Fibroblast of the aortic adventitia (primary cell): ENCODE measurements around the gene SH3D19. TPM values are rescaled to one million over a fixed set of nuclear protein-coding genes. Genes with fewer than 3 reads are reported as not detected.
"Not testable (repeated sequence)": the region's sequence is repeated elsewhere in the genome, so short reads cannot be mapped to it uniquely, and the experiment has no call there.

Source experiments
- DNase-seq: peaks from one replicate; pipeline ENCODE4 v3.0.0-alpha.2; 2010; ENCODE audit warnings: low read depth
- H3K4me3 ChIP-seq: 2 replicates; pipeline ENCODE4 v1.5.1; 2011; ENCODE audit warnings: low read depth, mild to moderate bottlenecking, control low read depth, low read length, moderate library complexity
- total RNA-seq: library from RNA; depleted of rRNA; stranded (reverse); fragments of >200 nt; gene quantifications from 2 replicates; pipeline ENCODE4 v1.2.3, GENCODE V29; 2012; ENCODE audit warnings: low replicate concordance
- TF ChIP-seq, protein P1 (sequence below): IDR thresholded peaks from 2 replicates; pipeline ENCODE4 v1.5.1; 2011; ENCODE audit warnings: mild to moderate bottlenecking, low read length, control low read depth, inconsistent platforms; ENCODE audit not compliant: insufficient read depth

The SH3D19 gene
- total RNA-seq, 1 donor = 95.9 TPM

- no peak overlapping the region for H3K4me3 ChIP-seq
- TF ChIP-seq, protein P1, sequence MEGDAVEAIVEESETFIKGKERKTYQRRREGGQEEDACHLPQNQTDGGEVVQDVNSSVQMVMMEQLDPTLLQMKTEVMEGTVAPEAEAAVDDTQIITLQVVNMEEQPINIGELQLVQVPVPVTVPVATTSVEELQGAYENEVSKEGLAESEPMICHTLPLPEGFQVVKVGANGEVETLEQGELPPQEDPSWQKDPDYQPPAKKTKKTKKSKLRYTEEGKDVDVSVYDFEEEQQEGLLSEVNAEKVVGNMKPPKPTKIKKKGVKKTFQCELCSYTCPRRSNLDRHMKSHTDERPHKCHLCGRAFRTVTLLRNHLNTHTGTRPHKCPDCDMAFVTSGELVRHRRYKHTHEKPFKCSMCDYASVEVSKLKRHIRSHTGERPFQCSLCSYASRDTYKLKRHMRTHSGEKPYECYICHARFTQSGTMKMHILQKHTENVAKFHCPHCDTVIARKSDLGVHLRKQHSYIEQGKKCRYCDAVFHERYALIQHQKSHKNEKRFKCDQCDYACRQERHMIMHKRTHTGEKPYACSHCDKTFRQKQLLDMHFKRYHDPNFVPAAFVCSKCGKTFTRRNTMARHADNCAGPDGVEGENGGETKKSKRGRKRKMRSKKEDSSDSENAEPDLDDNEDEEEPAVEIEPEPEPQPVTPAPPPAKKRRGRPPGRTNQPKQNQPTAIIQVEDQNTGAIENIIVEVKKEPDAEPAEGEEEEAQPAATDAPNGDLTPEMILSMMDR = no peak
- no peak for DNase-seq
Measured at GRCh38 chr4:151323667-151324066, 1.7 kb downstream of the SH3D19 start.

DNA sequence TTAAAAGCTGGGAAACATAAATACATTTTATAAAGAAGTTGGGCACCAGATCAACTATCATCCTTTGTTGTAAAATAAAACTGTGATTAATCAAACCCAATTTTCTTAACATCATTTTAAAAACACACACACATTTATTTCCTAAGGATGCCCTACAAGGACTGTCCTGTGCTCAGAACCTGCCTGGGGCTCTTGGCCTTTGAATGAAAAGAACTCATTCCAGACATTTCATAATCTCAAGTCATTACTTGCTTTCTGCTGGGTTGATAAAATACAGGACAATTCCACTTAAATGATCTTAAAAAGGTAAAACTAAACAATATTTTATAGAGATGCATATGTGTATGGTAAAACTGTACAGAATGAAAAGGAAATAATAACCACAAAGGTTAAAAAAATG, 2.8 kb downstream of the SH3D19 start:
- DNase-seq = peak; percentile 19
- TF ChIP-seq, protein P1 = no peak

GRCh38 chr4:151322161-151322560, 3.2 kb downstream of the SH3D19 start:
- not testable (repeated sequence) for H3K4me3 ChIP-seq, DNase-seq

More for the DNA sequence above, 2.8 kb downstream of the SH3D19 start:
- no peak overlapping the region for H3K4me3 ChIP-seq

- DNase-seq = no peak
- TF ChIP-seq, protein P1 = no peak
- H3K4me3 ChIP-seq = no peak overlapping the region
Measured at GRCh38 chr4:151321586-151321985, 3.8 kb downstream of the SH3D19 start.

DNA sequence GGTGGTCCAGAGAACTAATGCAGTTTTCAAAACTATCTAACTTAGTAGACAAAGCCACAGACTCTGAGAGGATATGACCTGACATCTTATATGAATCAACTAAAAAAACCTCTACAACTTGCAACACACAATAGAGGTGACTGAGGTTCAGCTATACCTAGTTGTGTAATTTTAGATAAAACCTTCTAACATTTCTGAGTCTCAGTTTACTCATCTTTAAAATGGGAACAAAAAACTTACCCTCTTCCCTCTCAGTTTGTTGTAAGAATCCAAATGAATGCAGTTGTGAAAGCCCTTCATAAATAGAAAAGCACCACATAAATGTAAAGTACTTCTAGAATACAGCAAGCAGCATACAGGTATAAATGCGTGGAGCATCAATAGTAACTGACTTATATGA, 5.9 kb downstream of the SH3D19 start:
- TF ChIP-seq, protein P1 = no peak

DNA sequence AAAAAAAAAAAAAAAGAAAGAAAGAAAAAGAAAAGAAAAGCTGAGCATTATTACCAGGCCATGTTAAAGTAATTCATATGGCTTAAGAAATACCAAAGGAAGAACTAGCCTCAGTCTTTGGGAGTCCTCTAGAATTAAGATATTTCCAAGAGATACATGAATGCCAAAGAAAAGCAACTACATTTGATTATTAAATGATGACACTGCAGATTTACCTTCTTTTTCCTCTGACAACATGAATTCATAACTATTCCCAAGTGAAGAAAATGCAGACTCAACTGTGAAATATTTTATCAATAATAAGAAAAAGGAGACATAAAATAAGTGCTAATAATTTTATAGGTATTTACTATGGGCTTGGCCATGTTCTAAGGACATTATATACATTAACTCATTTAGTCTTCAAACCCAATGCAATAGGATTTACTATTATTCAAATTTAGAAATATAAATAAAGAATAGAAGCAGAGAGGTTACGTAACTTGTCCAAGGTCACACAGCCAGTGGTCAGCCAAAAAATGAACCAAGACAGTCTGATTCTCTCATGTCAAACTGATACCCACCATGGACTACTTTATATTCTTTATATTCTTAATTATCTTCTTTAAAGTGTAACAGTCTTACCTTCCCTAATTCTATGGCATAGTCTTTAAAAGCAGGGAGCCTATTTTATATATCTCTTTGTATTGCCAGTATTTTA, 6.9 kb downstream of the SH3D19 start:
- TF ChIP-seq, protein P1 = no peak
- DNase-seq = no peak
- H3K4me3 ChIP-seq = no peak overlapping the region

More for the DNA sequence above, 5.9 kb downstream of the SH3D19 start:
- DNase-seq = no peak
- no peak overlapping the region for H3K4me3 ChIP-seq

- H3K4me3 ChIP-seq = no peak overlapping the region
- TF ChIP-seq, protein P1 = no peak
- no peak for DNase-seq
Measured at GRCh38 chr4:151316645-151317044, 8.8 kb downstream of the SH3D19 start.
